Measurements from ENCODE around the gene ZNF746. TPM values are rescaled to one million over a fixed set of nuclear protein-coding genes. Genes with fewer than 3 reads are reported as not detected.

ZNF746 gene
- total RNA-seq, 4 donors from 2014 or later, result 15.8 to 50.4 (median 33.1) TPM

DNA sequence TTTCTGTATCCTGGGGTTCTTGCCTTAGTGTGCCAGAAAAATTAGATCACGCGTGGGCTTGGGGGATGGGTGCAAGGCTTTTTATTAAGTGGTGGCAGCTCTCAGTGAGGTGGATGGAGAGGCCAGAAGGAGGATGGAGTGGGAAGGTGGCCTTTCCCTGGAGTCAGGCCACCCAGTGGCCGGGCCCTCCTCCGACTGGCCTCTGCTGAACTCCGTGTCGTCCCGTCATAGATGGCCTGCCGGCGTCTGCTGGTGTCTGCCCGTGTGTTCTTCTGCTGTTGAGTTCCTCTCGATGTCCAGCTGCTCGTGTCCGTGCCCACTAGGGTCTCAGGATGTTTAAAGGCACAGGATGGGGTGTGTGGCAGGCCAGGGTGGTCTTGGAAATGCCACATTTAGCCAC lies 4.0 kb upstream of the ZNF746 start:
- Histone ChIP-seq H3K9me3 (peaks cover 12% of the 10 kb centered on the region in 2 donors), H3K27me3 (no peaks in the 10 kb centered on the region), H3K36me3 (no peaks in the 10 kb centered on the region), H3K27ac (no peak overlapping the region), H3K4me1 (peaks cover 0 to 7% (median 2%) of the 10 kb centered on the region in 4 donors), H3K4me3 (no peak overlapping the region)
- in situ Hi-C loops (cut with MboI; ENCODE audit: low pct_ligation_motif_present in 1 of 4, low pct_unique_long_range_greater_than_20kb in 1 of 4, low sequenced_read_pairs in 3 of 4), result loop anchor here in 1 of 4 donors (25.0 kb wide), 1 partner anchor 189 kb away; no protein-coding TSS in a partner anchor
- 83% methylated on average over 13 of the region's 13 CpGs; no CpG with 5 or more reads in 1 of the 2 donors for WGBS, 2 donors (ENCODE audit: low coverage in 1 of 2)
- no peak for DNase-seq
- TF ChIP-seq POLR2AphosphoS5 (IDR thresholded peaks at IDR 0.05) (no peak), EP300 (IDR thresholded peaks at IDR 0.05; ENCODE audit: low read depth) (no peak), POLR2A (IDR thresholded peaks at IDR 0.05) (no peak)
- TF ChIP-seq, protein P1, sequence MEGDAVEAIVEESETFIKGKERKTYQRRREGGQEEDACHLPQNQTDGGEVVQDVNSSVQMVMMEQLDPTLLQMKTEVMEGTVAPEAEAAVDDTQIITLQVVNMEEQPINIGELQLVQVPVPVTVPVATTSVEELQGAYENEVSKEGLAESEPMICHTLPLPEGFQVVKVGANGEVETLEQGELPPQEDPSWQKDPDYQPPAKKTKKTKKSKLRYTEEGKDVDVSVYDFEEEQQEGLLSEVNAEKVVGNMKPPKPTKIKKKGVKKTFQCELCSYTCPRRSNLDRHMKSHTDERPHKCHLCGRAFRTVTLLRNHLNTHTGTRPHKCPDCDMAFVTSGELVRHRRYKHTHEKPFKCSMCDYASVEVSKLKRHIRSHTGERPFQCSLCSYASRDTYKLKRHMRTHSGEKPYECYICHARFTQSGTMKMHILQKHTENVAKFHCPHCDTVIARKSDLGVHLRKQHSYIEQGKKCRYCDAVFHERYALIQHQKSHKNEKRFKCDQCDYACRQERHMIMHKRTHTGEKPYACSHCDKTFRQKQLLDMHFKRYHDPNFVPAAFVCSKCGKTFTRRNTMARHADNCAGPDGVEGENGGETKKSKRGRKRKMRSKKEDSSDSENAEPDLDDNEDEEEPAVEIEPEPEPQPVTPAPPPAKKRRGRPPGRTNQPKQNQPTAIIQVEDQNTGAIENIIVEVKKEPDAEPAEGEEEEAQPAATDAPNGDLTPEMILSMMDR (IDR thresholded peaks at IDR 0.05), result no peak
- intact Hi-C loops (cut with DNase I; ENCODE audit: low total_unique reads), result no loop called here

DNA sequence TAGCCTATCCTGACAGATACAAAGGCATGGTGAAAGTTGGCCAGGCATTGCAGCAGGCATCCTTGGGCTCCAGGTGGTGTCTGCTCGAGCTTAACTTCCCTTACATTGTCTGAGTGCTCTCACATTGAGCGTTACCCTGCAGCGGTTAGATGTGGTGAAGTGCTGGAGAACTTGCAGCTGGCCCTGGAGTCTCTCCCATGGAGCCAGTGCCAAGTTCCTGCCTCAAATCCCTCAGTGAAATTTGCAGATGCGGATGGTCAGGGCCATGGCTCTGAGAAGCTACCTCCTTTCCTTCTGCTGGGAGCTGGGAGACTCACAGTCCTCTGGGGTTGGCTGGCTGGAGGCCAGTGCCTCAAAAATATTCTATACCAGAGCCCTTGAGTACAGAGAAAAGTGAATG lies 3.3 kb upstream of the ZNF746 start:
- H3K27ac ChIP-seq, result no peak overlapping the region
- intact Hi-C loops (cut with DNase I; ENCODE audit: low total_unique reads), result no loop called here
- no peaks in the 10 kb centered on the region for H3K36me3 ChIP-seq
- no peaks in the 10 kb centered on the region for H3K27me3 ChIP-seq
- in situ Hi-C loops (cut with MboI; ENCODE audit: low pct_ligation_motif_present in 1 of 4, low pct_unique_long_range_greater_than_20kb in 1 of 4, low sequenced_read_pairs in 3 of 4), result loop anchor here in 1 of 4 donors (25.0 kb wide), 1 partner anchor 189 kb away; no protein-coding TSS in a partner anchor
- peaks cover 5% of the 10 kb centered on the region in 2 donors for H3K9me3 ChIP-seq
- DNase-seq, result no peak
- WGBS, 2 donors (ENCODE audit: low coverage in 1 of 2), result 76% methylated on average over 4 of the region's 4 CpGs; no CpG with 5 or more reads in 1 of the 2 donors
- peaks cover 4 to 14% (median 7%) of the 10 kb centered on the region in 4 donors for H3K4me1 ChIP-seq
- no peak overlapping the region for H3K4me3 ChIP-seq
- no peak for TF ChIP-seq POLR2AphosphoS5 (IDR thresholded peaks at IDR 0.05)
- TF ChIP-seq, protein P1 (IDR thresholded peaks at IDR 0.05), result no peak

DNA sequence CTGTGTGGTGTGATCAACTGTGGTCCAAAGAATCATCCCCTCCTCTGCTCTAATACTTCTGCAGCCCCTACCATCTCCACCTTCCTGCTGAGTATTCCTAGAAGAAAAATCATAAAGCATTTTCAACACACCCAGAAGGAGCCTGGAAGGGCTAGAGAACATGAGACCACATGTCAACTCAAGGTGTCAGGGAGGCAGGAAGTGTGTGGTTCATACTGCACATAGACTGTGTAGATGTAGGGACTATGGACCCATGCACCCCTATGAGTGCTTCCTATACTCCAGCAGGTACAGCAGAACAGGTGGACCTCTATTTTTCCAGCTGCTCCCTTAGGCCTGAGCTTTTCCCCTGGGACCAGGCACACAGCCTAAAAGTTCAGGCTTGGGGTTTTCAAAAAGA lies 2.6 kb upstream of the ZNF746 start:
- Histone ChIP-seq H3K27ac (no peak overlapping the region), H3K4me3 (no peak overlapping the region), H3K27me3 (no peaks in the 10 kb centered on the region), H3K36me3 (no peaks in the 10 kb centered on the region), H3K9me3 (no peaks in the 10 kb centered on the region), H3K4me1 (peaks cover 9 to 21% (median 11%) of the 10 kb centered on the region in 4 donors)
- TF ChIP-seq POLR2A (IDR thresholded peaks at IDR 0.05), result no peak
- TF ChIP-seq EP300 (IDR thresholded peaks at IDR 0.05; ENCODE audit: low read depth), result no peak
- TF ChIP-seq, protein P1 (IDR thresholded peaks at IDR 0.05), result no peak
- no peak for TF ChIP-seq POLR2AphosphoS5 (IDR thresholded peaks at IDR 0.05)
- intact Hi-C loops (cut with DNase I; ENCODE audit: low total_unique reads) (no loop called here), in situ Hi-C loops (cut with MboI; ENCODE audit: low pct_ligation_motif_present in 1 of 4, low pct_unique_long_range_greater_than_20kb in 1 of 4, low sequenced_read_pairs in 3 of 4) (loop anchor here in 1 of 4 donors (25.0 kb wide), 1 partner anchor 188 kb away; no protein-coding TSS in a partner anchor)
- no peak for DNase-seq

DNA sequence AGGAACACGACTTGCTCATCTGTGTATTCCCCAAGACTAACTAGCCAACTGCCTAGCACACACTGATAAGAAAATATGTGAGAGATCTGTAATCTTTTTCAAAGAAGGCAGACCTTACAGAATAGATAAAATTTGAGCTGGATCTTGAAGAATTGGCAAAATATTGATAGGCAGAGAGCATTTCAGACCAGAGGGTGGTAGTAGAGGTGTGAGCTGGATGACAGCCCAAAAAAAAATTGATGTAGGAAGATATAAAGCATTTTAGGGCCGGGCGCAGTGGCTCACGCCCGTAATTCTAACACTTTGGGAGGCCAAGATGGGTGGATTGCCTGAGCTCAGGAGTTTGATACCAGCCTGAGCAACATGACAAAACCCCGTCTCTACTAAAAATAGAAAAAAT lies 1.2 kb upstream of the ZNF746 start:
- TF ChIP-seq POLR2AphosphoS5 (IDR thresholded peaks at IDR 0.05) (no peak), POLR2A (IDR thresholded peaks at IDR 0.05) (no peak), EP300 (IDR thresholded peaks at IDR 0.05; ENCODE audit: low read depth) (no peak)
- TF ChIP-seq, protein P1 (IDR thresholded peaks at IDR 0.05), result no peak
- WGBS, 2 donors (ENCODE audit: low coverage in 1 of 2), result 73 to 81% methylated on average over 5 to 6 of the region's 6 CpGs
- Histone ChIP-seq H3K27me3 (no peaks in the 10 kb centered on the region), H3K36me3 (peaks cover 0 to 3% (median 0%) of the 10 kb centered on the region in 4 donors), H3K27ac (no peak overlapping the region), H3K4me1 (peaks cover 9 to 25% (median 11%) of the 10 kb centered on the region in 4 donors), H3K4me3 (no peak overlapping the region), H3K9me3 (no peaks in the 10 kb centered on the region)
- in situ Hi-C loops (cut with MboI; ENCODE audit: low pct_ligation_motif_present in 1 of 4, low pct_unique_long_range_greater_than_20kb in 1 of 4, low sequenced_read_pairs in 3 of 4), result no loop called here
- intact Hi-C loops (cut with DNase I; ENCODE audit: low total_unique reads), result no loop called here
- no peak for DNase-seq

Measured in transverse colon (tissue), 4 donors.